Measurements from ENCODE around the gene SLC24A5.

SLC24A5 gene

GRCh38 chr15:48112242-48112641 is 8.5 kb upstream of the SLC24A5 start:
- DNase-seq (ENCODE audit: low read depth in 2 of 2) = no peak

- no peak for DNase-seq (ENCODE audit: low read depth in 2 of 2)
These were observed 1.5 kb upstream of the SLC24A5 start for GRCh38 chr15:48119277-48119676.

DNA sequence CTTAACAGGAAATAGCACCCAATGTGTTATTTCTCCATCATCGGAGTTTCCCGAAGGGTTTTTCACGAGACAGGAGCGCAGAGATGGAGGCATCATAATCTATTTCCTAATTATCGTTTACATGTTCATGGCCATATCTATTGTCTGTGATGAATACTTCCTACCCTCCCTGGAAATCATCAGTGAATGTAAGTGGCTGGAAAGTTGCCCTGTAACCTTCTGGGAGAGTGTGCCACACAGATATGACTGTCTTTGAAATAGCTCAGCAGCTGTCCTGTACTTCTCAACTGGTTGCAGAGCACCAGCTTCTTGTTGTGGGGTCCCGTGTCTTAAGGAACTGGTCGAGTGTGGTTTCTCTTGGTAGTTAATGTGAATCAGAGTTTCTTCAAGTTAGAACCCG is 1.1 kb downstream of the SLC24A5 start:
- DNase-seq (ENCODE audit: low read depth in 2 of 2) = no peak

GRCh38 chr15:48126667-48127355 is 6.0 kb downstream of the SLC24A5 start:
- no peak for DNase-seq (ENCODE audit: low read depth in 2 of 2)

GRCh38 chr15:48131324-48131723 is 10.5 kb downstream of the SLC24A5 start:
- DNase-seq (ENCODE audit: low read depth in 2 of 2) = no peak

DNA sequence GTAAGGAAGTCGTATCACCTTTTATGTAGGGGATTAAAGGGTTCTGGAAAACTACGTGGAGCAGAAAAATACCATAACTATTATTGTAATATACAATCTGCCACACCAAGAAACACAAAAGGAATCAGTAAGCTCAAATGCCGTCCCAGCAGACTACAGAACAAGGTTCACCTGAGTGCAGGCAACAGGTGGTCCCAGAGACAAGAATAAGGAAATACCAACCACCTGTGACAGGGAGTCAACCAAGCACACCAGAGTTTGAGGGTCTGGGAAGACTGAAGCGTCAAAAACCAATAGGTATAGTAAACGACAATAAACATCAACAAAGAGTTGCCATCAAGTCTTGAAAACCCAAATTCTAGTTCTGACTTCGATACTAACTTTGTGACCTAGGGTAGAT is 12.1 kb downstream of the SLC24A5 start:
- DNase-seq (ENCODE audit: low read depth in 2 of 2) = no peak

- no peak for DNase-seq (ENCODE audit: low read depth in 2 of 2)
These were observed 23.1 kb downstream of the SLC24A5 start for GRCh38 chr15:48143856-48144255.

GRCh38 chr15:48144889-48145288 is 24.1 kb downstream of the SLC24A5 start:
- no peak for DNase-seq (ENCODE audit: low read depth in 2 of 2)

DNA sequence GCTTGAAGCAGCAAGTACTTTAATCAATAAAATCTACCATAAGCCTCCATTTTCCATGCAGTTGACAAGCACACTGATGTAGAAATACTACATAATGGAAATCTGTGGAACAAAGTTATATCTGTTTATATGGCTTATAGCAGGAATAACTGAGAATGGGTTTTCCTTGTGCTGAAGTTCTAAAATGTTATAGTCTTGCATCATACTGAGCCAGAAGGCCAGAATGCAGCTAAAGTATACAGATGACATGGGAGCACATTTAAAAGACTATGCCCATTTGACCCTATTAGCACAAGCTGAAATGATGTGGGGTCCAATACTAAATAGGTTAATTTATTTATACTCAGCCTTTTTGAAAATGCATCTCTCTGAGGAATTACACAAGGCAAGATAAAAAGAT is 25.1 kb downstream of the SLC24A5 start:
- no peak for DNase-seq (ENCODE audit: low read depth in 2 of 2)

DNA sequence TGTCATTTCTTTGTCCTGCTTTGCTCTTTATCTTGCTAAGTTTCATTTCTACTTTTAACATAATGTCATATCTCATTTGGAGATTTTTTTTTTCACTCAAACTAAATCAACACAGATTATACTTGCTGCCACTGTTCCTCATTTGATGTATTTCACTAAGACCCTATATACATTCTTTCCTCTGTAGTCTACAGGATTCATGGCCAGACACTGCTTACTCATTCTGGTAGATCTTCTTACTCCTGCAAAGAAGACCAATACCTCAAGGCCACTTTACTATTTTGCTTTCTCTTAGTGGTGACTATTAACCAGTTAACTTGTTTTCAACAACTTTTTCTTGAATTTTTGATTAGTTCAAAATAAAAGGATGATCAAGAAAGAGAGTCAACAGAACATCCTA is 26.6 kb downstream of the SLC24A5 start:
- no peak for DNase-seq (ENCODE audit: low read depth in 2 of 2)

GRCh38 chr15:48149858-48150257 is 29.1 kb downstream of the SLC24A5 start:
- DNase-seq (ENCODE audit: low read depth in 2 of 2) = no peak

DNA sequence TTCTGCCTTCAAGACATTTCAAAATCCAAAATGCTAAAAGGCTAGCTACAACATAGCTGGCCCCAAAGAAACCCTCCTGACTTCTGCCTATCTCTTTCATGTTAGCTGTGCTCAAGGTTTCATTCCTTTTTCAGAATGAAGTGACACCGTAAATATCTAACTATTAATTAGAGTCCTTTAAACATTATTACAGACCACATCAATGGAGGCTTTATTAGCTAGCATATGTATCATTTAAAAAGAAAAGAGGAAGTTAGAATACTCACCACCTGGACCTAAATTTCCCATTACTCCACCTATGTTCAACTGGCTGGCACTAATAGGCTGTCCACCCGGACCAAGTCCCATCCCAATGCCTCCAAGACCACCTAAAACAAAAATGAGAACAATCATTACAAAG is 32.7 kb downstream of the SLC24A5 start:
- no peak for DNase-seq (ENCODE audit: low read depth in 2 of 2)

DNA sequence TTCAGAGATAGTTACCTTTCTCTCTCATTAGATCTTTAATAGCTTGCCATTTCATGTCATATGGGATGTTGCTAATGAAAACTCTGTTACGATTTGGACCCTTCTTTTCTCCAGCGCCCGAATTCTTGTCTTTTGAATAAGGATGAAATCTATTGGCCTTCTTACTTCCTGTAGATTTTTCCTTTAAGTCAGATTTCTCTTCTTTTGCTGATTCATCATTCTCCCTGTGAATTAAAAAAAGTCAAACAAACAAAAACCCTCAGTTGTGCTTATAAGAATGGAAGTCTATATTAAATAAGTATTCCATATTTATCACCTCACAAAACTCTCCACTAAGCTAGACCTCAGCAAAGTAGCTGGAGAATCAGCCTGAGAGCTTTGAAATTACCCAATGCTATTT is 47.8 kb downstream of the SLC24A5 start:
- no peak for DNase-seq (ENCODE audit: low read depth in 2 of 2)

- no peak for DNase-seq (ENCODE audit: low read depth in 2 of 2)
These were observed 50.2 kb downstream of the SLC24A5 start for GRCh38 chr15:48170981-48171380.

GRCh38 chr15:48175126-48175525 is 54.3 kb downstream of the SLC24A5 start:
- no peak for DNase-seq (ENCODE audit: low read depth in 2 of 2)

DNA sequence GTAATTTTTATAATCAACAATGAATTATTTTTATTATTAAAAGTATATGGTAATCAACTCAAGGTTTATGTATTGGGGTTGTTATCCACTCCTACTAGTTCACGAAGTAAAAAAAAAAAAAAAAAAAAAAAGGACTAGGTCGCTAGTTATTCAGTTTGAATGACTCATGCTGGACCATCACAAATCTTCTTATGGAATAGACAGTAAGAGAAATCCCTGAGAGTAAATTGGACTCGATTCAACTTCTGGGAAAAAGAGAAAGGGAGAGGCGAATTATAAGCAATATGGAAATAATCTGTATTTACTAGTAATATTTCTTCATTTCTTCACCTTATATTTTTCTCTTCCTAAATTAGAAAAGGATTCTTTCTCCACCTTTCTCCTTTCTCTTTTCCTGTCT is 55.3 kb downstream of the SLC24A5 start:
- no peak for DNase-seq (ENCODE audit: low read depth in 2 of 2)

DNA sequence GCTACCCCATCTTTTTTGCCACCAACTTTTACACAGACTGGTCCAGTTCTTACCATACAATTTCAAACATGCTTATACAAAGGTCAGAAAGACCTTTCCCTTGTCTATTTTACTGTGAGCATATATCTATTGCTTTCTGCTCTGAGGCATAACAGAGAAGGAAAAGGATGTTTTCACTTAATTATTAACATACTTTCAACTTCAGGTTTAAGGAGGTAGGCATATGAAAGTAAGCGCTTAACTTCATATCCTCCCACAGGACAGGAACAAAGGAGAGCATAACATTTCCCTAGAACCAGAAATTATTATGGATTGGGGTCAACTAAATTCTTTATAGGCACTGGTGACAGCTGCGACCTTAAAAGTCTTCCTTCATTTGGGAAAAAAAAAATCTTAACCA is 56.2 kb downstream of the SLC24A5 start:
- no peak for DNase-seq (ENCODE audit: low read depth in 2 of 2)

GRCh38 chr15:48177383-48177765 is 56.6 kb downstream of the SLC24A5 start:
- no peak for DNase-seq (ENCODE audit: low read depth in 2 of 2)

DNA sequence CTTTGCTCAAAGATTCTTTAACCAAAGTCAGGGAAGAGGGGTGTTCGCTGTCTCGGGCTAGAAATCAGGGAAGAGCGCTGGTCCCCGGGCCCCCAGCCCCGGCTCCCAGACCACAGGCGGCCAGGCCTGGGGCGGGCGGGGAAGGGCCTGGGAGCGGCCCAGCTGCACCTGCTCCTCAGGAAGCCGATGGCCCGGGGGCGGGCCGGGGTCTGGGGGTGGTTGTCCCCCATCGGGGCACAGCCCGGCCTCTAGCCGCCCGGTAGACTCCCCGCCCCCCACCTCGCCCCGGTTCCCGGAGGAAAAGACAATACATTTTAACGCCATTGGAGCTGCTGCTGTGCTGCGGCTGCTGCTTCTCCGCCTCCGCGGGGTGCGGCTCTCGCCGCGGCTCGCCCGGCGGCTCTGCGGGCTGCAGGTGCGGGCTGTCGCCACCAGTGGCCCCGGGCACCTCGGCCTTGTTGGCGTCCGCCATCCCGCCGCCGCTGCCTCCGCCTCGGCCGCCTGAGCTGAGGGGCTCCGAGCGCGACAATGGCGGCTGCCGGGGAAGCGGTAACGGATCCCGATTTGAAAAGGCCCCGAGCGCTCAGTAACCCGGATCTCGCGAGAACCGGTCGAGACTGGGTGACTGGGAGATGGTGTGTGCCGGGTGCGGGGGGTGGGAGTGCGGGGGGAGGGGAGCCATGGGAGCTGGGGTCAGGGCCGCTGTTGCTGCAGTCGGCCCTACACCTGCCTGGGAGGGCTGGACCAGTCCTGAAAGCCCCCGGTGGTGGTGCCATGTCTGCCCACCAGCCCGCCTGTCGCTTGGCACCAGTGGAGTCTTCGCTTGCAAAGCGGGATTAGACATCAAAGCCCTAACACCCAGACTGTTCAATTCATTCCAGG is 57.2 kb downstream of the SLC24A5 start, which contains the start of gene MYEF2:
TSS of gene MYEF2 (minus strand) at position 530 of the 882 bp plus-strand sequence. CDS start at position 472, 58 bp downstream.
- peak; percentile 68 to 69 for DNase-seq (ENCODE audit: low read depth in 2 of 2)

DNA sequence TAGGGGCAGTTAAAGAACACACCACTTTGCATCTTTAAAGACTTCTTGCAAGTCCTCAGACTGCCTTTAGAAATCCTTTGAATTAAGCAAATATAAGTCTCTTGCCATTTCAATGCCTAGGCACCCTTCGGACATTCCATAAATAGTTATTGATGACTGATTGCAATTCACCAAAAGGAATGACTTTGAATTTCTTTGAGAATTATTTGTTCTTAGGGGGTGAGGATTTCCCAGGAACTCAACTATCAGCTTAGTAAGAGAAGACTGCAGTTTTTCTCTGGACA is 57.8 kb downstream of the SLC24A5 start:
- DNase-seq (ENCODE audit: low read depth in 2 of 2) = no peak

- no peak for DNase-seq (ENCODE audit: low read depth in 2 of 2)
These were observed 62.0 kb downstream of the SLC24A5 start for GRCh38 chr15:48182749-48183148.

DNA sequence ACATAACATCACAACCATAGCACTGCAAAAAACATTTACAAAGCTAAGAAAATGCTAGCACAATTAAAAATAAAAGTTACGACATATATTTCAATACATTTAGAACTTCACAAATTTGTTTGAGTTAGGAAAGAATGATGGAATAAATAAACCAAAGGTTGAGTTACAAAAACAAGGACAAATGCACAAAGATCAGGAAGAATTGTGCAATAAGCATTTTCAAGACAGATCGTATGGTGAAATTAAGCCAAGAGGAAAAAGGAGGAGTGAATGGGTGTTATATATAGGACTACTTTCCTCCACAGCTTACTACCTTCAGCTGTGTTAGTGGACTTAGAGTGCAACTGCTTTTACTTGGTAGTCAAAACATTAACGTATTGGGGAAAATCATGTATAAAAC is 64.7 kb downstream of the SLC24A5 start:
- DNase-seq (ENCODE audit: low read depth in 2 of 2) = no peak

DNA sequence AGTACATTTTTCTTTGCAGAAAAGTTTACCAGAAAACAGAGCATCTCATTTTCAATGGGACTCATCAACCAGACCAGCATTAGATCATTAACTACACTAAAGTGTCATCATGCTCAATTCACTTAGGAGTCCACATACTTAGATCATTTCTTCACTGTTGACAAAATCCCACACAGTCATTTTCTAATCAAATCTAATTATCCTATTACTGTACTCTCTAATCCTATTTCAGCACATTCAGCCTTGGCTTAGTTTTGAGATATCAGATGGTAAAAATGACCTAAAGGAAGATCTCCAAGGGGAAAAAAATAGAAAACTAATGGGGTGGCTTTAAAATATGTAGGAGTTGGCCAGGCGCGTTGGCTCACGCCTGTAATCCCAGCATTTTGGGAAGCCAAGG is 65.5 kb downstream of the SLC24A5 start:
- no peak for DNase-seq (ENCODE audit: low read depth in 2 of 2)

Measured in stimulated activated CD4-positive, alpha-beta T cell treated with anti-CD3 and anti-CD28 coated beads, Interleukin-15, amount 100 ng/mL, for 48 hours (primary cell).